Ovary (tissue), 9 donors: ENCODE measurements around the gene TTLL11. TPM values are rescaled to one million over a fixed set of nuclear protein-coding genes. Genes with fewer than 3 reads are reported as not detected.

ENCODE experiments used
- DNase-seq, 5 donors: peaks; one replicate each; pipeline ENCODE4 v3.0.0-alpha.2; 2019 to 2020
- H3K27ac ChIP-seq, 2 donors: fragments of 200-600 bp; one replicate each; pipeline versions ENCODE4 v1.5.1 to v1.8.0; 2019 to 2022
- H3K27me3 ChIP-seq: fragments of 200-600 bp; one replicate; pipeline ENCODE4 v1.8.0; 2022
- H3K36me3 ChIP-seq: fragments of 200-600 bp; sonication (generic); one replicate; pipeline ENCODE4 v1.5.1; 2019
- H3K4me1 ChIP-seq: one replicate; pipeline ENCODE4 v1.8.1; 2013; ENCODE audit warnings: mild to moderate bottlenecking, moderate library complexity; ENCODE audit not compliant: insufficient read depth
- H3K4me3 ChIP-seq: fragments of 200-600 bp; sonication (generic); one replicate; pipeline ENCODE4 v1.5.1; 2017
- H3K9me3 ChIP-seq, 2 donors: fragments of 200-600 bp in 1 of 2; sonication (generic) in 1 of 2; one replicate each; pipeline versions ENCODE4 v1.5.1 to v1.8.1; 2013 to 2019; ENCODE audit warnings: mild to moderate bottlenecking in 1 of 2, moderate library complexity in 1 of 2
- EP300 ChIP-seq: sonication (generic); formaldehyde crosslinking; IDR thresholded peaks from one replicate; pipeline ENCODE4 v1.6.1; 2017; ENCODE audit warnings: antibody characterized with exemption
- POLR2A ChIP-seq: fragments of 450-650 bp; IDR thresholded peaks from one replicate; pipeline ENCODE4 v1.6.1; 2017; ENCODE audit warnings: antibody characterized with exemption, mild to moderate bottlenecking, moderate library complexity
- WGBS, 3 donors: extraction: QIAGEN DNeasy Blood & Tissue Kit in 1 of 3; methylation state at CpG; one replicate each; pipeline versions ENCODE4 v1.1.5 to v1.1.7; 2013 to 2017; 5-methylcytosine and 5-hydroxymethylcytosine counted together
- intact Hi-C, 4 donors: fragments of 100-400 bp; cut with DNase I; formaldehyde crosslinking; loops; one replicate each; pipeline versions ENCODE4 v1.11.0 to v1.15.1; 2022 to 2023
- polyA plus RNA-seq, 2 donors: library from polyadenylated mRNA; stranded (reverse); fragments of 200-250 nt in 1 of 2; fragments of 350-450 nt in 1 of 2; fragmentation: Illumina TruSeq in 1 of 2; extraction: RNeasy Lipid Tissue Mini Kit (QIAGEN cat#74804) in 1 of 2; gene quantifications; one replicate each; pipeline ENCODE4 v1.2.3, GENCODE V29; 2013 to 2014
- total RNA-seq, 7 donors: library from RNA; depleted of rRNA in 2 of 7; stranded (reverse); fragments of >200 nt in 2 of 7; fragmentation: NEBNext Ultra II Directional in 3 of 7; extraction: Animal tissue kit (Norgen Biotek cat#: 25700) in 3 of 7; gene quantifications; one replicate each; pipeline versions ENCODE4 v1.1.0 to v1.2.4, GENCODE V29; 2016 to 2023
- TF ChIP-seq, protein P1 (sequence below), 3 donors: fragments of 450-650 bp in 2 of 3; fragments of 200-600 bp in 1 of 3; IDR thresholded peaks; one replicate each; pipeline versions ENCODE4 v1.5.1 to v1.8.0; 2016 to 2022; ENCODE audit warnings: antibody characterized with exemption in 3 of 3, mild to moderate bottlenecking in 1 of 3
- donor health status: DM: no; HTN: no; CAD: no; lungs with moderate emphysema.
- donor health status: DM: no; HTN: no; CAD: no.
- donor health status: Bipolar disorder and iron deficiency.
- donor health status: DM: yes; HTN: yes; CAD: no.
- donor health status: DM: no; HTN: no; CAD: no.
- donor health status: DM: yes; HTN: yes; CAD: no.

The TTLL11 gene
- total and polyA plus RNA-seq, 9 donors, result 6.1 to 13.5 (median 9.2) TPM

GRCh38 chr9:121850366-121850765 lies 242.7 kb downstream of the TTLL11 start:
- Histone ChIP-seq H3K27ac (peak overlapping the region in 1 of 2 donors; percentile 97), H3K36me3 (no peaks in the 10 kb centered on the region), H3K27me3 (no peaks in the 10 kb centered on the region), H3K9me3 (no peaks in the 10 kb centered on the region), H3K4me3 (no peak overlapping the region), H3K4me1 (peaks cover 26% of the 10 kb centered on the region)
- WGBS, 3 donors, result 93 to 99% (median 95%) methylated on average over 2 of the region's 2 CpGs
- intact Hi-C loops, result loop anchor here in 2 of 4 donors (10.0 kb wide), 2 partner anchors 144 to 166 kb away; no protein-coding TSS in a partner anchor
- no peak for TF ChIP-seq EP300
- TF ChIP-seq, protein P1, sequence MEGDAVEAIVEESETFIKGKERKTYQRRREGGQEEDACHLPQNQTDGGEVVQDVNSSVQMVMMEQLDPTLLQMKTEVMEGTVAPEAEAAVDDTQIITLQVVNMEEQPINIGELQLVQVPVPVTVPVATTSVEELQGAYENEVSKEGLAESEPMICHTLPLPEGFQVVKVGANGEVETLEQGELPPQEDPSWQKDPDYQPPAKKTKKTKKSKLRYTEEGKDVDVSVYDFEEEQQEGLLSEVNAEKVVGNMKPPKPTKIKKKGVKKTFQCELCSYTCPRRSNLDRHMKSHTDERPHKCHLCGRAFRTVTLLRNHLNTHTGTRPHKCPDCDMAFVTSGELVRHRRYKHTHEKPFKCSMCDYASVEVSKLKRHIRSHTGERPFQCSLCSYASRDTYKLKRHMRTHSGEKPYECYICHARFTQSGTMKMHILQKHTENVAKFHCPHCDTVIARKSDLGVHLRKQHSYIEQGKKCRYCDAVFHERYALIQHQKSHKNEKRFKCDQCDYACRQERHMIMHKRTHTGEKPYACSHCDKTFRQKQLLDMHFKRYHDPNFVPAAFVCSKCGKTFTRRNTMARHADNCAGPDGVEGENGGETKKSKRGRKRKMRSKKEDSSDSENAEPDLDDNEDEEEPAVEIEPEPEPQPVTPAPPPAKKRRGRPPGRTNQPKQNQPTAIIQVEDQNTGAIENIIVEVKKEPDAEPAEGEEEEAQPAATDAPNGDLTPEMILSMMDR (IDR thresholded peaks at IDR 0.05), result no peak
- TF ChIP-seq POLR2A, result no peak
- no peak for DNase-seq

DNA sequence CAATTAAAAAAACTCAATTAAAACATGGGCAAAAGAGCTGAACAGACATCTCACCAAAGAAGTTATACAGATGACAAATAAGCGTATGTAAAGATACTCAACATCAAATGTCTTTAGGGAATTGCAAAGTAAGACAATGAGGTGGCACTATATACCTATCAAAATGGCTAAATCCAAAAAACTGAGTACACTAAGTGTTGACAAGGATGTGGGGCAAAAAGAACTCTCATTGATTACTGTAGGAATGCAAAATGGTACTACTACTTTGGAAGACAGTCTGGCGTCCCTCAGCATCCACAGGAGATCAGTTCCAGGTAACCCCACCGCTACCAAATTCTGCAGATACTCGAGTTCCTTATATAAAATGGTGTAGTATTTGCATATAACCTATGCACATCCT lies 243.6 kb downstream of the TTLL11 start:
- no peak for TF ChIP-seq POLR2A
- TF ChIP-seq, protein P1 (IDR thresholded peaks at IDR 0.05), result no peak
- no peak for TF ChIP-seq EP300
- intact Hi-C loops, result no loop called here
- peaks cover 23% of the 10 kb centered on the region for H3K4me1 ChIP-seq
- no peaks in the 10 kb centered on the region for H3K36me3 ChIP-seq
- H3K9me3 ChIP-seq, result no peaks in the 10 kb centered on the region
- WGBS, 3 donors, result 72 to 97% (median 74%) methylated on average over 4 of the region's 4 CpGs
- H3K27me3 ChIP-seq, result no peaks in the 10 kb centered on the region
- H3K27ac ChIP-seq, result no peak overlapping the region
- no peak for DNase-seq
- H3K4me3 ChIP-seq, result no peak overlapping the region

DNA sequence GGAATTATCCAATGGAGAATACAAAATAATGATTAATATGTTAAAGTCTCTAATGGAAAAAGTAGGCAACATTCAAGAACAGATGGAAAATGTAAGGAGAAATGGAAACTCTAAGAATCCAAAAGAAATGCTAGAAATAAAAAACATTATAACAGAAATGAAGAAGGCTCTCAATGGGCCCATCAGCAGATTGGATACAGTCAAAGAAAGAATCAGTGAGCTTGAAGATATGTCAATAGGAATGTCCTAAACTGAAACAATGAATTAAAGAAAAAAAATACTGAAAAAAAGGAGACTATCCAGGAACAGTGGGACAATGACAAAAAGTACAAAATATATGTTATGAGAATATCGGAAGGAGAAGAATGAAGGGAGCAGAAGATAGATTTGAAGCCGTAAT lies 248.5 kb downstream of the TTLL11 start:
- Histone ChIP-seq H3K27me3 (no peaks in the 10 kb centered on the region), H3K27ac (no peak overlapping the region), H3K9me3 (no peaks in the 10 kb centered on the region), H3K4me3 (no peak overlapping the region), H3K4me1 (peaks cover 4% of the 10 kb centered on the region), H3K36me3 (no peaks in the 10 kb centered on the region)
- 50 to 100% (median 51%) methylated on average over 2 of the region's 2 CpGs for WGBS, 3 donors
- DNase-seq, result no peak
- intact Hi-C loops, result no loop called here
- TF ChIP-seq POLR2A (no peak), EP300 (no peak)
- TF ChIP-seq, protein P1 (IDR thresholded peaks at IDR 0.05), result no peak

DNA sequence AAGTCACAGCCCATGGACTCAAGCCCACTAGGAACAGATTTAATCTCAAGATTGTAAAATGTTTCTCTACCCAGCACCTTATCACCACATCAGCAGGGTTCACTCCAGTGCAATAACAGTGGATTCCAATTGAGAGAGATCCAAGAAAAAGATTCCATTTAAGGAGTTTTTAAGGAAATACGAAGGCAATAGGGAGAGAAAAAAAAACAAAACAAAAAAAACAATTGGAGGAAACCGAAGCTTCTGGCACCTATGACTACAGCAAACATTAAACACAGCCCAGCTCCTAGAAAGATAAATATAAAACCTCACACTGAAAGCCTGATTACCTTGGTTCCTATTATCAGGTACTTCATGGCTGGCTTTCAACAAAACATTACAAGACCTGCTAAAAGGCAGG lies 249.0 kb downstream of the TTLL11 start:
- Histone ChIP-seq H3K4me1 (peaks cover 4% of the 10 kb centered on the region), H3K9me3 (no peaks in the 10 kb centered on the region), H3K27ac (no peak overlapping the region), H3K27me3 (no peaks in the 10 kb centered on the region), H3K36me3 (no peaks in the 10 kb centered on the region), H3K4me3 (no peak overlapping the region)
- WGBS, 3 donors, result 40 to 48% (median 47%) methylated on average over 2 of the region's 2 CpGs
- intact Hi-C loops, result no loop called here
- TF ChIP-seq, protein P1 (IDR thresholded peaks at IDR 0.05), result no peak
- TF ChIP-seq POLR2A (no peak), EP300 (no peak)
- DNase-seq, result no peak

GRCh38 chr9:121842612-121842978 lies 250.5 kb downstream of the TTLL11 start:
- Histone ChIP-seq H3K27me3 (no peaks in the 10 kb centered on the region), H3K4me1 (peaks cover 11% of the 10 kb centered on the region), H3K9me3 (no peaks in the 10 kb centered on the region), H3K4me3 (no peak overlapping the region), H3K36me3 (no peaks in the 10 kb centered on the region), H3K27ac (no peak overlapping the region)
- WGBS, 3 donors, result 49 to 57% (median 51%) methylated on average over 2 of the region's 2 CpGs
- DNase-seq, result no peak
- TF ChIP-seq EP300 (no peak), POLR2A (no peak)
- TF ChIP-seq, protein P1 (IDR thresholded peaks at IDR 0.05), result no peak
- intact Hi-C loops, result no loop called here
